ENCODE measurements around the gene TMEM132C.

- TF ChIP-seq POLR2A (IDR thresholded peaks at IDR 0.05) (no peak), CTCF (IDR thresholded peaks at IDR 0.05) (no peak)
These were observed 448.5 kb downstream of the TMEM132C start for GRCh38 chr12:128715485-128715884.
